ENCODE measurements around the gene TRPM1.

DNA sequence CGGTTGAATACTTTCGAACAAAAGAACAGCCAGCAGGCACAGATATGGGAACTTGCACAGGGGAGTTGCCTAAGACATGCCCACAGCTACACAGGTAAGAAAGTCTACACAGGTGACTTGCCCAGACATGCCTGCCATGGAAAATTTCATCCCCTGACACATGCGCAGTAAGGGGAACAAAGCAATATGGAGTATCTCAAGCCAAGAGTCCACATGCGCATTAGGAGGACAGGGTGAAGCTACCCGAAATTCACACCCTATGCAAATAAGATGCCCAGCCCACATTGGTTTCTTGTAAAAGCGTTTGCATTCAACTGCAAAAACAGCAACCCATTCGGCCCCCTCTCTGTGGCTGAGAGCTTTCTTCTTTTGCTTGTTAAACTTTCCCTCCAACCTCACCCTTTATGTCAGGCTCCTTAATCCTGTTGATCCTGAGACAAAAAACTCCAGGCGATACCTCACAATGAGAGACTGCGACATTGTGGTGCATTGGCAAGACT is 49.3 kb upstream of the TRPM1 start:
- TF ChIP-seq POLR2A (IDR thresholded peaks at IDR 0.05; ENCODE audit: low read depth, low read length), result no peak
- TF ChIP-seq POLR2AphosphoS5 (IDR thresholded peaks at IDR 0.05; ENCODE audit: low read depth, low read length), result no peak
- no peak for TF ChIP-seq TAF1 (IDR thresholded peaks at IDR 0.05; ENCODE audit: borderline replicate concordance, low read depth, low read length)
